RPMI7951 (cell line): Measurements from ENCODE around the gene WDR33. TPM values are rescaled to one million over a fixed set of nuclear protein-coding genes. Genes with fewer than 3 reads are reported as not detected.
A peak's percentile ranks its signal among the peaks of the same experiment; 100 is the strongest.
"Not testable (repeated sequence)": the region's sequence is repeated elsewhere in the genome, so short reads cannot be mapped to it uniquely, and the experiment has no call there.

Experiments used
- DNase-seq: peaks from one replicate; pipeline ENCODE4 v3.0.0-alpha.2; 2012; ENCODE audit warnings: low read depth
- total RNA-seq: library from RNA; depleted of rRNA; stranded (reverse); fragments of >200 nt; shearing (Covaris generic); gene quantifications from 2 replicates; pipeline ENCODE4 v1.2.3, GENCODE V29; 2014

The WDR33 gene
- total RNA-seq, 1 experiment from 2014 or later, result 27.6 TPM

DNA sequence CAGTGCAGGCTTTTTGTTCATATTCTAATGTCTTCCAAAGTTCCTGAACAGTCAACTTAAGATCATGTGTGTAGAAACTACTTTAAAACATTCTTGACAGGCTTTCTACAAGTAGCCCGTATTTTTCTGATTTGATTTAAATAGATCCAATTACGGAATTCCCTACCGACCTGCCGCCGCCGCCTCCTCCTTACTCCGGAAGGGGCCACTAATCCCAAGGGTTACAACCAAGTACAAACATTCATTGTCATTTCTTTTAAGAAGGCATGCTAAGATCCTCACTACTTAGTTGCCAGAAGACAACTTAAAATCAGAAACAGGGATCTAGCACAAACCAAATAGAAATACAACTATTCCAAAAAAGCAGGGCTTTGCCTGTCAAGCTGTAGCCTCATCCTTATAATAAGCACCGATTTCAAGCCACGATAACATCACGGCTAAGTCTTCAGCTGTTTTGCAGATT is 784 bp downstream of the WDR33 start:
- peak; percentile 27 for DNase-seq

DNA sequence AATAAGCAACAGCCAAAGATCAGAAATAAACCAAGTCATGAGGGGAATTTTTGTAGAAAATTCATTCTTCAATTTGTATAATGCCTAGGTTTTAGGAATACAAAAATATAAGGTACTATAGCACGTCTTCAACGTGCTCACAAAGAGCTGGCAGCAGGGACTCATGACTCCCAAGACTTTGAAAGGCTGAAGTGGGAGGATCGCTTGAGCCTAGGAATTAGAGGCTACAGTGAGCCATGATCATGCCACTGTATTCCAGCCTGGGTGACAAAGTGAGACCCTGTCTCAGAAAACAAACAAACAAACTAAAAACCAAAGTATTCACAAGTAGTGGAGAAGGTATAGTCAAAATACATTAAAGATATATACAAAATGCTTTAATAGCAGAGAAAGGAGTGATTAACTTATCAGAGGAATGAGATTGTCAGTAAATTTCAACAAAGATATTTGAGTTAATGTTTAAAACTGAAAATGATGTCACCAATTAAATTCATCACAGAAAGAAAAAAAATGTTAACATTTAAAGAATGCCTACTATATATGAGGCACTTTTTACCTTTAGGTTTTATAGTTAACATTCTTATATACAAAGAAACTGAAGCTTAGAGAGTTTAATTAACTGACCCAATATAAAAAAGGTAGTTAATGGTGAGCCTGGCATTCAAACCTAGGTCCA is 3.2 kb downstream of the WDR33 start:
- DNase-seq, result peak; percentile 17

DNA sequence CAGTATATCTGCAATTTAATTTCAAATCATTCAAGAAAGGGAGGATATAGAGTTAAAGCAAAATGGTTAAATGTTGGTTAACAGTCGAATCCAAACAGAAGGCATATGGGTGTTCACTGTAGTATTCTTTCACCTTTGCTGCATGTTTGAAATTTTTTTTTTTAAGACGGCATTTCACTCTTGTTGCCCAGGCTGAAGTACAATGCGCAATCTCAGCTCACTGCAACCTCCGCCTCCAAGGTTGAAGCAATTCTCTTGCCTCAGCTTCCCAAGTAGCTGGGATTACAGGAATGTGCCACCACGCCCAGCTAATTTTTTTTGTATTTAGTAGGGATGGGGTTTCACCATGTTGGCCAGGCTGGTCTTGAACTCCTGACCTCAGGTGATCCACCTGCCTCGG is 4.1 kb downstream of the WDR33 start:
- DNase-seq, result not testable (repeated sequence)

GRCh38 chr2:127805491-127805890 is 5.5 kb downstream of the WDR33 start:
- DNase-seq, result no peak

DNA sequence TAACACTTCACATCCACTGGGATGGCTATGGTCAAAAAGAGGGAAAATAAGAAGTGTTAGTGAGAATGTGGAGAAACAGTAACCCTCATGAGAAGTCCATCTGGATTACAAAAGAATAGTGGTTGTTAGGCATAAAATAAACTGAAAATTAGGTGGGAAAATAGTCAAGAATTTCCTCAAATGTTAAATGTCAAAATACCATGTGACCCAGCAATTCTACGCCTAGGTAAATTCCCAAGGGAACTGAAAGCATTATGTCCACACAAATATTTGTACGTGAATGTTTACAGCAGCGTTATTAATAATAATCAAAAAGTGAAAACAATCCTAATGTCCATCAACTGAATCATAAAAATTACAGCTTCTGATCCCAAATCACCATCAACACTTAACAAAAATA is 11.0 kb downstream of the WDR33 start:
- DNase-seq, result no peak

GRCh38 chr2:127796389-127796788 is 14.6 kb downstream of the WDR33 start:
- DNase-seq, result no peak

DNA sequence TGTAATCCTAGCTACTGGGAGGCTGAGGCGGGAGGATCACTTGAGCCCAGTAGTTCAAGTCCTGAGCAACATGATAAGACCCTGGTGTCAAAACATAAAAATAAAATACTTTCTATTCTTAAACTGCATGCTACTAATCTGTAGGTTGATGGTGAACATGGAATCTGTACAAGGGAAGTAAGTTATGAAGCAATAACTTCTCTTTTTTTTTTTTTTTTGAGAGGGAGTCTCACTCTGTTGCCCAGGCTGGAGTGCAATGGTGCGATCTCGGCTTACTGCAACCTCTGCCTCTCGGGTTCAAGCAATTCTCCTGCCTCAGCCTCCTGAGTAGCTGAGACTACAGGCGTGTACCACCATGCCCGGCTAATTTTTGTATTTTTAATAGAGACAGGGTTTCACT is 16.1 kb downstream of the WDR33 start:
- DNase-seq, result not testable (repeated sequence)

DNA sequence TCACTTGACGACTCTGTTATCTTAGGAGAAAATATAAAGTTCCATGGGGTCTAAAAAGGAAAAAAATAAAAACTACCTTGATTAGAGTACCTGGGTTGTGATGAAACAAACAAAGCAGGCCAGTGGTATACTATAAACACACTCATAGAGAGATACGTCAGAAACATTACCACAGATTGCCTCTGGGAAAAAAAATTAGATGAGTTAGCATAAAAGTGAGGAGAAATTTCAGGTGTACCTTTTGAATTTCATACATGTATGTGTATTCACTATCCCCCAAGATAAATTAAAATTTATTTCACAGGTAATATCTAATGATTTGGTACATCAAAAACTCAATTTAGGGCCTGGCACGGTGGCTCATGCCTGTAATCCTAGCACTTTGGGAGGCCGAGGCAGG is 18.2 kb downstream of the WDR33 start:
- no peak for DNase-seq

GRCh38 chr2:127790694-127791529 is 20.1 kb downstream of the WDR33 start:
- no peak for DNase-seq

GRCh38 chr2:127786048-127786809 is 24.7 kb downstream of the WDR33 start:
- no peak for DNase-seq

DNA sequence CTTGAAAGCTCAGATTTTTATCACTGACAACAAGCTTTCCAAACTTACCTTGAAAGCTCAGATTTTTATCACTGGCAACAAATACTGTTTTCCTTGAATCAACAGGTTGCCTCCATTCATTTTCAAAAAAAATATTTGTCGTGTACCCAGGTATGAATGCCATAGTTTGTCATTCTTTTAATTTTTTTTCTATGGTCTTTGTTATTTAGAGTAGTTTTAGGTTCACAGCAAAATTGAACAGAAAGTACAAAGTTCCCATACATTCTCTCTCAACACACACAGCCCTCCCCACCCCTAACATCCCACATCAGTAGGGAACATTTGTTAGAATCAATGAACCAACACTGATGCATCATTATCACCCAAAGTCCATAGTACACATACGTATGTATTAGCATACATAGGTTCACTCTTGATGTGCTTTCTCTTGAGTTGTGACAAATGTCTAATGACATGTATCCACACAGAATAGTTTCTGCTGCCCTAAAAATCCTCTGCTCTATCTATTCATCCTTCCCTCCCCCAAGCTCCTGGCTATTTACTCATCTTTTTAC is 25.9 kb downstream of the WDR33 start:
- no peak for DNase-seq

GRCh38 chr2:127783101-127783500 is 27.9 kb downstream of the WDR33 start:
- DNase-seq, result no peak

- DNase-seq, result no peak
Measured at GRCh38 chr2:127778850-127779249, 32.1 kb downstream of the WDR33 start.

DNA sequence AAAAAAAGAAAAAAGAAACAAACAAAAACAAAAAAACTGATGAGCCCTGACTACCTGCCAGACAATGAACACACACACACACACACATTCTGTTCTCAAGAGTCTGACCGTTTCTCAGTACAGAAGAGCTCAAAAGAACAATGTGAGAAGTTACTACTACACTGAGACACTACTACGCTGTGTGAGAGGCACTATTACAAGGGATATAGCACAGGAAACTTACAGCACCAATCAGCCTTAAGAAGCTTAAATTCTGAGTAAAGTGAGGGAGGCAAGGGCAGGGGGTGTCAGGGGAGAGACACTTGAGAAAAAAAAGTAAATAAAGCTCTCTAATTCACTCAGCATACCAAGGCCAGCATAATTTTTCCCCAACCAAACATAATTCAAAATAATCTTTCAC is 32.5 kb downstream of the WDR33 start:
- DNase-seq, result no peak

DNA sequence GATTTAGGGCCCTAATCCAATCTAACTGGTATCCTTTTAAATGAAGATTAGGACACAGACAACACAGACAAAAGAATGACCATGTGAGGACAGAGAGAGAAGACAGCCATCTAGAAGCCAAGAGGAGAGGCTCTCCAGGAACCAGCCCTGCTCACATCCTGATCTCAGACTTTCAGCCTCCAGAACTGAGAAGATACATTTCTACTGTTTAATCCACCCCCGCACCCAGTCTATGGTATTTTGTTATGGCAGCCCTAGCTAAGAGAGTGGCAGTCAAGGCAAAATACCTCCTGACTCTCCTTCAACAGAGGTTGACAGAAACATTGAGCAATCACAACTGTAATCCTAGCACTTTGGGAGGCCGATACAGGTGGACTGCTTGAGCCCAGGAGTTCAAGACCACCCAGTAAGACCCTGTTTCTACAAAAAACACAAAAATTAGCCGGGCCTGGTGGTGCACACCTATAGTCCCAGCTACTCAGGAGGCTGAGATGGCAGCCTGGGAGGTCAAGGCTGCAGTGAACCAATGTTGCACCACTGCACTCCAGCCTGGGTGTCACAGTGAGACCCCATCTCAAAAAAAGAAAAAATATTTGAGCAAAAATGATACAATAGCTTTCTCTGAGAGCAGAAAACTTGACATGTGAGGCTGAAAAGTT is 34.7 kb downstream of the WDR33 start:
- DNase-seq, result no peak

DNA sequence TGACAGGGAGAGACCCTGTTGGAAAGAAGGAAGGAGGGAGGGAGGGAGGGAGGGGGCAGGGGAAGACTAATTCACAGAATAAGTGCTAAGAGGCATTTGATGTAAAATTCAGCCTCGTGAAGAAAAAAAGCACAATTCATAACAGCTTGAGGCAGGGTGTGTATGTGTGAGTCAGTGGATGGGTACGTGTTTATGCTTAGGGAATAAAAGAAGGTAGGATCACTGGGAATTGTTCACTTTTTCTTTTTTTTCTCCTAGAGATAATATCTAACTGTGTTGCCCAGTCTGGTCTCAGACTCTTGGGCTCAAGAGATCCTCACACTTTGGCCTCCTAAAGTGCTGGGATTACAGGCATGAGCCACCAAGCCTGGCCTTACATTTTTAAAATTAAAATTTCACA is 39.2 kb downstream of the WDR33 start:
- peak; percentile 70 for DNase-seq

DNA sequence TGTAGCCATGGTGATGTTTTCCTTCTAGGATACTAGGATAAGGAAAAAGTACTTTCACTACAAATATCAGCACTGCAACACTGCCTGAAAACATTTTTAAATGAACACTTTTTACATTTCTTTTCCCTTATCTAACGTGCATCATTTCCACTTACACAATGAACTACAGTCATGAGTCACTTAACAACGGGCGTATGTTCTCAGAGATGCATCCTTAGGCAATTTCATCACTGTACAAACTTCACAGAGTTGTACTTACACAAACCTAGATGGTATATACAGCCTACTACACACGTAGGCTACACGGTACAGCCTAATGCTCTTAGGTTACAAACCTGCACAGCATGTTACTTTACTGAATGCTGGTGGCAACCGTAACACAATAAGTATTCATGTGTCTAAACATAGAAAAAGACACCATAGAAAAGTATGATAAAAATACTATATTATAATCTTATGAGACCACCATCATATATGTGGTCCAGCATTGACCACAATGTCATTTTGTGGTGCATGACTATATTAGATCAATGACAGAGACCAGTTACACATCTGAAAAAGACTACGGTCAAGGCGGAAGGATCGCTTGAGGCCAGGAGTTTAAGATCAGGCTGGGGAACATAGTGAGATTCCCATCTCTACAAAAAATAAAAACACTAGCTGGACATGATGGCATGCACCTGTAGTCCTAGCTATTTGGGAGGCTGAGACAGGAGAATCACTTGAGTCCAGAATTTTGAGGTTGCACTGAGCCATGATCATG is 39.8 kb downstream of the WDR33 start:
- DNase-seq, result peak; percentile 81

DNA sequence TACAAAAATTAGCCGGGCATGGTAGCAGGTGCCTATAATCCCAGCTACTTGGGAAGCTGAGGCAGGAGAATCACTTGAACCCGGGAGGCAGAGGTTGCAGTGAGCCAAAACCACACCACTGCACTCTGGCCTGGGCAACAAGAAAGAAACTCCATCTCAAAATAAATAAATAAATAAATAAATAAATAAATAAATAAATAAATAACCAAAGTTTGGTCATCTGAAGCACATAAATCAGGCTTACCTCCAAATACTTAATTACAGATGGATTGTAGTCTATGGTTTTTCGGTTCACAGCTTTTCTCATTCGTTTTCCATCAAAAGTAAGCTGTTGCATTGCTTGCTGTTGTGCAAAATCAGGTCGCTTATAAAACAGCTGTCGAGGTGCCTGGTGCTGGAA is 40.4 kb downstream of the WDR33 start:
- not testable (repeated sequence) for DNase-seq

- no peak for DNase-seq
Measured at GRCh38 chr2:127769587-127769986, 41.4 kb downstream of the WDR33 start.

GRCh38 chr2:127768775-127769479 is 42.0 kb downstream of the WDR33 start:
- DNase-seq, result no peak
